Suppressor macrophage treated with lipopolysaccharide for 4 hours (primary cell): Measurements from ENCODE around the gene SCUBE1.
A peak's percentile ranks its signal among the peaks of the same experiment; 100 is the strongest.

Experiments
- DNase-seq: peaks from one replicate; pipeline ENCODE4 v3.0.0-alpha.2; 2020

The SCUBE1 gene

DNA sequence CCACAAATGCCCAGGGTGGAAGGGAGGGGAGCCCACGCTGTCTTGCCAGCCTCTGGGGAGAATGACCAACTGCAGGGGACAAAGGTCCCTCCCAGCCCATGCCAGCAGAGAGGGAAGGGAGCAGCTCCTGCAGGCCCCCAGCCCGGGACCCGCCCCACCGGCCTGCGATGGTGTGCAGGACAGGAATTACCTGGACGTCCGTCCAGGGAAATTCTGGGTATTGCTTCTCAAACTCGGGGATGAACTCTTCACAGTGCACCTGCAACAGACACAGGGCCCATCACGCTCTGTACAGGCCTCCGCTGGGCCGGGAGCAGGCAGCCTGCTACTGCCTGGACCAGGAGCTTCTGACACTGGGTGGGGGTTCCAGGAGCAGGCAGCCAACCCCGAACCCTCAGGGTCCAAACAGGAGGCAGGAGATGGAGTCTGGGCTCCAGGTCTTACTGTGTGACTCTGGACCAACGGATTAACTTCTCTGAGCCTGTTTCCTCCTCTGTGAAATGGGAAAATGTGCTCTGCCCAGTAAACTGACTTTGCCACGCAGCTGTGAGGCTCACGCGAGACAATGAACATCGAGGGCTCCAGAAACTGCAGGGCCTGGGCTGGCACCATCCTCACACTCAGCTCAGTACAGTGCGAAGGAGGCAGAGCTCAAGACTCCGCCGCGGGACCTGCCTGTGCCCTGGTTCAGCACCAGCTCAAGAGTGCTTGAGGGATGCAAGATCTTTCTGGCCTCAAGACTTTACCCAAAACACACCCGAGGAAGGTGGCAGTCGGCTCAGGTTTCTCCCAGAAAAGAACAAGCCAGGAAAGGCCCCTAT lies 173.7 kb downstream of the SCUBE1 start:
- no peak for DNase-seq

GRCh38 chr22:43168471-43169309 lies 174.5 kb downstream of the SCUBE1 start:
- DNase-seq, result no peak

DNA sequence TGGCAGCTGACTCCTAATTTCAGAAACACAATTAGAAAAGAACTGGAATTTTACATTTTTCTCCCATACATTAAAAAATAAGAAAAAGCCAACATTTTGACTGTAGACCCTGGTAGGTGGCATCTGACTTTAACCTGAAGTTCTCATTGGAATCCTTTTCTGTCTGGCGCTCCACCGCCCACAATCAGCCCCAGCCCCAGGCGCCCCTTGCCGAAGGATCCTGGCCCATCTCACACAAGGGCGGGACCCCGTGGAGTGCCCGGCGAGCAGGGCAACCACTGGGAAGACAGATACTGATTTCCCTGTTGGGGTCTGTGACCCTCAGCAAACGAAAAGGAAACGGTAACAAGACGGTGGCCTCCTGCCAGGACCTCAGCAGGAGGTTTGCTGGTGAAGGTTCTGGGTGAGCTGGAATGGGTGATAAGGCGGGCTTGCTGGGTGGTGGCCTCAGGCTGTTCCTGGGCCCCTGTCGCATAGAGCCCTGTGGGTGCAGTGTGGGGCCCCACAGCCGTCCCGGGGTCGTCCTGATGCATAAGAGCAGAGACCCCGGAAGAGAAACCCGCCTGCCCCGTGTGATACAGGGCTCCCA lies 176.1 kb downstream of the SCUBE1 start:
- DNase-seq, result no peak

GRCh38 chr22:43166132-43166930 lies 176.8 kb downstream of the SCUBE1 start:
- DNase-seq, result no peak

DNA sequence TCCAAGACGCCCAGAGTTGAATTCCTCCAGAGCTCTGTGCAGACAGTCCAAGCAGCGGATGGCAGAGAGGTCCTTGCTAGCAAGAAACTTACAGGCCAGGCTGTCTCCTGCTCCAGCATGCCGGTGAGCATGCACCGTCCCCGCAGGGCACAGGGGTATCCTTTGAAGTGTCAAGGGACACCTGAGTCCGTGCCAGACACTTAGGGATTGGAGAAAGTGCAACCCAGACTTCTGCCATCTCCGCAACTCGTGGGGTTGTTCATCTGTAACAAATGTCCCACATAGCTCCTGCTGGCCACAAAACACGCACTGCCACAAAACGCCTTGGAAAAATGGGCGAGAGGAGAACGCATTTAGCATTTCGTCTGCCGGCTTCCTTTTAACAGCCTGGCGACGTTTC lies 178.5 kb downstream of the SCUBE1 start:
- DNase-seq, result no peak

DNA sequence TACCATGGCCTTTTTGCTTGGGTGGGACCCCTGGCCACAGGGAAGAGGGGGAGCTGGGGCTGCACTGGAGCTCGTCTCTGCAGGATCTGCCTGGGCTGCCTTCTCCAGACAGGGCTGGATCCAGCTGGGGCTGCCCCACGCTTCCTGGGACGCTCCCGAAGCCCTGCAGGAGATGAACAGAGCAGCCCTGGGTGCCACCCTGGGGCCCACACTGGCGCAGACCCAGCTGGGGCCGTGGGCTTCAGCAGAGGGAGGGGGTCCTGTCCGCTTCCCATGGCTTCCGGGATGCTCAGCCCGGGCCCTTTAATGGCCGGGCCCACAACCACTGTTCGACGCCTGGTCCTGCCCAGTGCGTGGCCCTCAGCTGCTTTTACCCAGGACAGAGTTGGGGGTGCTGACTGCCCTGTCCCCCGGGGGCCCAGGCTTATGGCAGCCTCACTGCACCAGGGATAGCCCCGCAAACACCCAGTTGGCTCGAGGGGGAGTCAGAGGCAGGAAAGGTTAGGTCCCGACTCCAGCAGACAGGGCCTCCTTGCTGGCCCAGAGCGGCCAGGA lies 179.9 kb downstream of the SCUBE1 start:
- no peak for DNase-seq

- no peak for DNase-seq
These were observed 180.6 kb downstream of the SCUBE1 start for GRCh38 chr22:43162412-43163150.

GRCh38 chr22:43160497-43161126 lies 182.6 kb downstream of the SCUBE1 start:
- DNase-seq, result no peak

DNA sequence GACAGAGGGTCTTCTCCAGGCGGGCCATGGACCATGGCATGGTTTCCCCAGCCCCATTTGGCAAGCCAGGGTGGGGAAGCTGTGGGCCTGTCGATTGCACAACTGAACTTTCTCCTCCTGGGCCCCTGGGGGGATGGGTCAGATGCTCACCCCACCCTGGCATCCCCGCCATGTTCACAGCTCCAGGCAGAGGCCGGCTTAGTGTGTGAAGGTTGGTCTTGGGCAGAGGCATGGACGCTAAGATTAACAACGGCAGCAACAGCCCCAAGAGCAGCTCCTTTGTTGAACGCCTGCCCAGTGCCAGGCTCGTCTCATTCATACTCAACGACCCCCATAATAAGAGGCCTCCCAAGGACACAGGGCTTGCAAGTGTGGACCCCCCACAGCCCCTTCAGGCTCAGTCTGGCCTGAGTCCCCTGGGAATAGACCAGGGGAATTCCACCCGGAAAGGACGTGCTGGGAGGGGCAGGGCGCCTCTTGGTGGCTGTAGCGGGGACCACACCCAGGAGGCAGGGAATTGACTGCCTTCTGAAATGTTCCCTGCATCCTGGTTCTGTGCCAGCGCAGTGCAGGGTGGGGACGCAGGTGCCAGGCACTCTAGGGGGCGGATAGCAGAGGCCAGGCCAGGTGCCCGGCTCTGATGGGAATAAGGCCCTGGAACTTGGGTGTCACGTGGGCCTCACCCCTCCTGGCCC lies 183.5 kb downstream of the SCUBE1 start:
- DNase-seq, result no peak

- DNase-seq, result no peak
These were observed 184.2 kb downstream of the SCUBE1 start for GRCh38 chr22:43158778-43159483.

GRCh38 chr22:43157874-43158546 lies 185.2 kb downstream of the SCUBE1 start:
- DNase-seq, result no peak

- no peak for DNase-seq
These were observed 186.8 kb downstream of the SCUBE1 start for GRCh38 chr22:43156413-43156812.

DNA sequence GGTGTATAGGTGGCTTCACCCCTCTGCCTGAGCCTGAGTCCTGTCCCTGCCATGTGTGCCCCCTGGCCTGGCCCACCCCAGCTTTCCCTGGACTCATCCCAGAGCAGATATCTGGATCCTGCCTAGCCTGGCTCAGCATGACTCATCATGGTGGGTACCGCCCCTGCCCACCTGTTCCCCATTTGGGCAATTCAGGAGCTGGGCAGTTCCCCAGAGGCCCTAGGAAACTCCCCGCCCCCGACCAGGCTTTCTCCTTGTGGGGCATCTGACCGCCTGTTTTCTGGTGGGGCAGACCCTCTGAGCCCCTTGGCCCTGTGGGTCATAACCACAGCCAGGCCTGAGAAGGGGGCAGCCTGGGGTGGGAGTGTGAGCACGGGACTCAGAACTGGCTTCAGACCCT lies 187.4 kb downstream of the SCUBE1 start:
- peak; percentile 27 for DNase-seq

GRCh38 chr22:43154887-43155536 lies 188.2 kb downstream of the SCUBE1 start:
- peak; percentile 71 for DNase-seq

DNA sequence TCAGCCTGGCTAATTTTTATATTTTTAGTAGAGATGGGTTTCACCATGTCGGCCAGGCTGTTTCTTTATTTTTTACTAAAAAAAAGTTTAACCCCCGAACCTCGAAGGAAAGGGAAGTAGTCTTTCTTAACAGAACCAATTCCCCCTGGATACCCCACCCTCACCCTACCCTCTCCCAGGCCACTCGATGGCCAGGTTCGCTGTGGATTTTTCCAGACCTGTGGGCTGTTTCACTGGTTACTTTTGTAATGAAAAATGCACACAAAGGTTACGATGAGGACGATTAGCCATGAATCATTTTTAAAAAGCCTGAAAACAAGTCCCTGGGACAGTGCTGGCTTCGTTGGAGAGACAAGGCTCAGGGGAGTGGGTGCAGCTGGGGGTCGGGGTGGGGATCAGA lies 189.3 kb downstream of the SCUBE1 start:
- peak; percentile 44 for DNase-seq

DNA sequence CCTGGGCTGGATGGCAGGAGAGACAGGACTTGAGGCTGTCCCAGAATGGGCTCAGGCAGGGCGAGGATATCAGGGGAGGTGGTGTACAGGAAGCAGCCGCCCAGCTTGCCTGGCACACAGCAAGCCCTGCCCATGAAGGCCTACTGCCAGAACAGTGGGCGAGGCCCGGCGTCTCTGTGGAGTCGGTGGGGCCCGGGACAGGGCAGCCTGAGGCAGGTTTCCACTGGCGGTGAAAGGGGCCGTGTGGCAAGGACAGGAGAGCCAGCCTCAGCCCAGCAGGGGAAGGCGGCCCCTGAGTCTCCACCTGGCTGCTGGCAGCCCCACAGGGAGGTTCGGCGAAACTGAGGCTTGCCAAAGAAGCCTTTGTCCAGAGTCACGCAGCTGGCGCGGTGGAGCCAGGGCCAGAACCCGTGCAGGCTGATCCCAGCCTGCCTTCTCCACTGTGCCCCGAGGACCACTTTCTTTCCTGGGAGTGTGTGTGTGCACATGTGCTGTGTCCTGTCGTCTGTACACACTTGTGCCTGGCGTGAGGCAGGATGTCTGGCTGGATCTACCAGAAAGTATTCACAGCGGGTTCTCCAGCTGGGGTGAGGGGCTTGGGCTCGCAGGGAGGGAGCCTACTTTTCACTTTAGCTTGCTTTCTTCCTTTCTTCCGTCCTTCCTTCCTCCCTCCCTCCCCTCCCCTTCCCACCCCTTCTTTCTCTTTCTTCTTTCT lies 190.7 kb downstream of the SCUBE1 start:
- DNase-seq, result peak; percentile 62

GRCh38 chr22:43152003-43152356 lies 191.2 kb downstream of the SCUBE1 start:
- no peak for DNase-seq
